HepG2 (cell line): ENCODE measurements around the gene CAPN10. TPM values are rescaled to one million over a fixed set of nuclear protein-coding genes. Genes with fewer than 3 reads are reported as not detected.

Experiments
- ATAC-seq: fragments of 200-7000 bp; cut with Tn5 transposase; 3 replicates; pipeline ENCODE4 v1.9.1; 2020; ENCODE audit warnings: mild to moderate bottlenecking, moderate library complexity
- BruUV-seq: library from RNA; stranded (reverse); fragments of 400-500 nt; replicated peaks from 2 replicates; lab custom pipeline; 2021; lab: Mats Ljungman, UMichigan
- CTCF ChIA-PET: fragments of 300-600 bp; formaldehyde crosslinking; extraction: SDS; loops from one replicate; lab custom pipeline; 2021; ENCODE audit warnings: low total read pairs, inconsistent platforms, low intra/inter-chr PET ratio; lab: Yijun Ruan, JAX
- POLR2A ChIA-PET: fragments of 350-600 bp; sonication (Branson Sonifier 250); formaldehyde crosslinking; loops from one replicate; lab custom pipeline; 2020; ENCODE audit warnings: antibody characterized with exemption, inconsistent platforms; lab: Yijun Ruan, JAX
- DNase-seq: peaks from one replicate; pipeline ENCODE4 v3.0.0-alpha.2; 2015; ENCODE audit warnings: low spot score
- FAIRE-seq: peaks from 3 replicates; lab custom pipeline; 2011; peaks lifted over from hg19 to GRCh38; lab: Jason Lieb, UNC
- H2AFZ ChIP-seq: one replicate; pipeline ENCODE4 v1.6.1; 2011; ENCODE audit warnings: low read length, inconsistent platforms
- H3K27ac ChIP-seq: fragments of 300-600 bp; 3 replicates; pipeline ENCODE4 v1.8.0; 2011; ENCODE audit warnings: mixed run types, mild to moderate bottlenecking, mixed read lengths, low read length, inconsistent platforms; ENCODE audit not compliant: insufficient read depth; ENCODE audit errors: extremely low read length
- H3K27me3 ChIP-seq, 2 experiments: fragments of 200-600 bp in 1 of 2; 2 replicates in 1 of 2; 3 replicates in 1 of 2; pipeline versions ENCODE4 v1.6.0 to v1.8.0; 2011; ENCODE audit warnings: low read length in 2 of 2, mild to moderate bottlenecking in 2 of 2, moderate library complexity in 2 of 2, inconsistent platforms in 1 of 2; ENCODE audit not compliant: insufficient read depth in 2 of 2, control insufficient read depth in 1 of 2
- H3K36me3 ChIP-seq, 2 experiments: fragments of 200-600 bp in 1 of 2; replicated peaks in 1 of 2; 2 replicates in 1 of 2; 3 replicates in 1 of 2; pipeline versions ENCODE4 v1.5.1 to v1.8.0; 2011; ENCODE audit warnings: low read length in 2 of 2, inconsistent platforms in 1 of 2; ENCODE audit not compliant: insufficient read depth in 2 of 2, control insufficient read depth in 1 of 2
- H3K4me1 ChIP-seq: 2 replicates; pipeline ENCODE4 v1.5.1; 2012; ENCODE audit warnings: low read length, inconsistent platforms; ENCODE audit not compliant: insufficient read depth
- H3K4me2 ChIP-seq: 2 replicates; pipeline ENCODE4 v1.6.0; 2011; ENCODE audit warnings: low read depth, low read length, inconsistent platforms
- H3K4me3 ChIP-seq, 3 experiments: fragments of 200-600 bp in 1 of 3; sonication (generic), shearing (Covaris generic) in 1 of 3; replicated peaks in 1 of 3; 2 replicates each; pipeline ENCODE4 v1.5.1; 2011 to 2016; ENCODE audit warnings: low read length in 3 of 3, inconsistent platforms in 2 of 3, low read depth in 2 of 3, mild to moderate bottlenecking in 2 of 3, control low read depth in 1 of 3, mixed read lengths in 1 of 3; ENCODE audit not compliant: insufficient read depth in 1 of 3
- H3K79me2 ChIP-seq: one replicate; pipeline ENCODE4 v1.6.1; 2011; ENCODE audit warnings: low read length, inconsistent platforms; ENCODE audit not compliant: insufficient read depth
- H3K9ac ChIP-seq: 2 replicates; pipeline ENCODE4 v1.6.0; 2011; ENCODE audit warnings: mild to moderate bottlenecking, low read depth, low read length, inconsistent platforms; ENCODE audit not compliant: insufficient read depth
- H3K9me3 ChIP-seq: 2 replicates; pipeline ENCODE4 v1.5.1; 2012; ENCODE audit warnings: mild to moderate bottlenecking, low read length
- H4K20me1 ChIP-seq: 2 replicates; pipeline ENCODE4 v1.6.0; 2011; ENCODE audit warnings: inconsistent platforms, mild to moderate bottlenecking, low read length, moderate library complexity; ENCODE audit not compliant: insufficient read depth
- AGO1 ChIP-seq: fragments of 200-400 bp; formaldehyde crosslinking; IDR thresholded peaks from 2 replicates; pipeline ENCODE4 v1.6.1; 2017; ENCODE audit warnings: mild to moderate bottlenecking, low read depth, low read length, moderate library complexity; ENCODE audit not compliant: poor library complexity, severe bottlenecking
- ARID2 ChIP-seq: sonication (generic); formaldehyde crosslinking; IDR thresholded peaks from 2 replicates; pipeline ENCODE4 v1.8.1; 2022; ENCODE audit warnings: mild to moderate bottlenecking, missing genetic modification reagents, borderline replicate concordance
- PAWR ChIP-seq: sonication (generic); formaldehyde crosslinking; IDR thresholded peaks from 2 replicates; pipeline ENCODE4 v1.4.0; 2020; ENCODE audit warnings: missing genetic modification reagents, mild to moderate bottlenecking, borderline replicate concordance
- PCBP1 ChIP-seq: fragments of 200-400 bp; formaldehyde crosslinking; IDR thresholded peaks from 2 replicates; pipeline ENCODE4 v1.6.1; 2017; ENCODE audit warnings: mild to moderate bottlenecking, low read depth, low read length, borderline replicate concordance
- POLR2G ChIP-seq: fragments of 200-400 bp; formaldehyde crosslinking; IDR thresholded peaks from 2 replicates; pipeline ENCODE4 v1.6.1; 2018; ENCODE audit warnings: mild to moderate bottlenecking, low read depth, low read length, moderate library complexity
- ZBTB40 ChIP-seq, 2 experiments: fragments of 450-650 bp in 1 of 2; sonication (generic) in 1 of 2; formaldehyde crosslinking in 1 of 2; IDR thresholded peaks; 2 replicates each; pipeline versions ENCODE4 v1.6.1 to v1.8.0; 2016 to 2022; ENCODE audit warnings: antibody characterized with exemption in 1 of 2, mild to moderate bottlenecking in 1 of 2, missing genetic modification reagents in 1 of 2
- WGBS: methylation state at CpG from one replicate; pipeline ENCODE4 v1.1.6; 2017; ENCODE audit warnings: low lambda C conversion rate; 5-methylcytosine and 5-hydroxymethylcytosine counted together
- in situ Hi-C: cut with HindIII; loops from 2 replicates; pipeline ENCODE4 v1.10.0; 2017; ENCODE audit warnings: low pct_unique_long_range_greater_than_20kb; ENCODE audit not compliant: extremely low pct_ligation_motif_present
- intact Hi-C: fragments of 100-400 bp; cut with micrococcal nuclease; formaldehyde crosslinking; loops from one replicate; pipeline ENCODE4 v1.10.0; 2022; ENCODE audit not compliant: unreplicated experiment
- polyA plus RNA-seq, 8 experiments: library from polyadenylated mRNA; depleted of rRNA in 3 of 8; stranded (reverse) in 7 of 8; unstranded in 1 of 8; fragments of >200 nt; fragmentation: Illumina TruSeq in 4 of 8; extraction: Trizol in 4 of 8; gene quantifications; 2 replicates each; pipeline versions ENCODE4 v1.2.1 to v1.2.3, GENCODE V29; 2011 to 2016; ENCODE audit warnings: low read depth in 4 of 8, missing spikeins in 1 of 8, mixed read lengths in 1 of 8; ENCODE audit not compliant: insufficient read depth in 1 of 8
- total RNA-seq, 5 experiments: library from RNA; depleted of rRNA; stranded (reverse); fragments of >200 nt; fragmentation: Illumina TruSeq; extraction: Trizol; gene quantifications; 2 replicates each; pipeline ENCODE4 v1.2.3, GENCODE V29; 2016; ENCODE audit warnings: low read depth in 1 of 5
- TF ChIP-seq, protein P1 (sequence below): sonication (generic); formaldehyde crosslinking; IDR thresholded peaks from 2 replicates; pipeline ENCODE4 v1.4.0; 2020; ENCODE audit warnings: mild to moderate bottlenecking, missing genetic modification reagents, borderline replicate concordance

Gene CAPN10
- total and polyA plus RNA-seq, 2 of the 13 experiments (the other 11 are each of a cell fraction or from before 2014, with no cell fraction given), result 27.6 to 32.4 TPM

DNA sequence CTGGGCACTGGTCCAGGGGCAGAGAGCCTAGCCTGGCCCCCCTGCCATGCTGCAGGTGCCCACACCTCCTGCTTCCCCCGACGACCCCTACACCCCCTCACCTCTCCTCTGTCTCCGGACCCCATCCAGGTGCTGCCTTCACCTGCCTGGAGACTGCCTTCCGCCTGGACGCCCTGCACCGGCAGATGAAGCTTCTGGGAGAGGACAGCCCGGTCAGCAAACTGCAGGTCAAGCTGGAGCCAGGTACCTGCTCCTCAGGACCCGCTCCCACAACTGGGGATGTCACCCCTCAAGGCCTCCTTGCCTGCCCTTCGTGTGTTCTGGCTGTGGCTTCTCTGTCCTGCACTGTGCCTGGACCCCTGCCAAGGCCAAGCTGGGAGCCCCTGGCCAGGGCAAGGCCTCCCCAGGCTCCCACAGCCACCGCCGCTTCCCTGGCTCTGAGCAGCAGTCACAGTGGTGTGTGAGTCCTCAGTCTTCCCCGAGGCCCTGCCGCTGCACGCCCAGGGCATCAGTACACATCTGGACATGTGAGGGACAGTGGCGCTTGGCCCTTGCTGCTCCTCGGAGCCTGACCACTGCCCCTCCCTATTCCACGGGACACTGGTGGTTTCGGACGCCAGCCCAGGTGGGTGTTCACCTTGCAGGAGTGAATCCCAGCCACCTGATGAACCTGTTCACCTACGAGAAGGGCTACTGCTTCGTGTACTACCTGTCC lies 12.0 kb upstream of the CAPN10 start:
- Histone ChIP-seq H3K4me1 (peaks cover 27% of the 10 kb centered on the region), H2AFZ (no peak overlapping the region), H3K4me2 (no peak overlapping the region), H3K27ac (no peak overlapping the region), H3K9me3 (no peaks in the 10 kb centered on the region), H3K27me3 (no peaks in the 10 kb centered on the region), H3K9ac (no peak overlapping the region), H3K4me3 (no peak overlapping the region), H3K36me3 (peaks cover 0 to 14% of the 10 kb centered on the region in 2 experiments; a peak in 3 of 5 replicates), H3K79me2 (peaks cover 6% of the 10 kb centered on the region), H4K20me1 (peaks cover 3% of the 10 kb centered on the region; the same call in 1 of the 2 replicates)
- no peak for ATAC-seq
- FAIRE-seq, result no peak
- intact Hi-C loops, result no loop called here
- DNase-seq, result no peak
- POLR2A ChIA-PET, result interaction anchor here (1.1 to 1.7 kb wide), 2 partner anchors 8 to 30 kb away, joined by 3 to 5 read pairs; no protein-coding TSS in a partner anchor
- CTCF ChIA-PET, result no interaction called here
- BruUV-seq, result no TSS peak
- in situ Hi-C loops, result loop anchor here (25.0 kb wide), 1 partner anchor 638 kb away; no protein-coding TSS in a partner anchor
- 94% methylated on average over 15 of the region's 21 CpGs for WGBS
- TF ChIP-seq, protein P1, sequence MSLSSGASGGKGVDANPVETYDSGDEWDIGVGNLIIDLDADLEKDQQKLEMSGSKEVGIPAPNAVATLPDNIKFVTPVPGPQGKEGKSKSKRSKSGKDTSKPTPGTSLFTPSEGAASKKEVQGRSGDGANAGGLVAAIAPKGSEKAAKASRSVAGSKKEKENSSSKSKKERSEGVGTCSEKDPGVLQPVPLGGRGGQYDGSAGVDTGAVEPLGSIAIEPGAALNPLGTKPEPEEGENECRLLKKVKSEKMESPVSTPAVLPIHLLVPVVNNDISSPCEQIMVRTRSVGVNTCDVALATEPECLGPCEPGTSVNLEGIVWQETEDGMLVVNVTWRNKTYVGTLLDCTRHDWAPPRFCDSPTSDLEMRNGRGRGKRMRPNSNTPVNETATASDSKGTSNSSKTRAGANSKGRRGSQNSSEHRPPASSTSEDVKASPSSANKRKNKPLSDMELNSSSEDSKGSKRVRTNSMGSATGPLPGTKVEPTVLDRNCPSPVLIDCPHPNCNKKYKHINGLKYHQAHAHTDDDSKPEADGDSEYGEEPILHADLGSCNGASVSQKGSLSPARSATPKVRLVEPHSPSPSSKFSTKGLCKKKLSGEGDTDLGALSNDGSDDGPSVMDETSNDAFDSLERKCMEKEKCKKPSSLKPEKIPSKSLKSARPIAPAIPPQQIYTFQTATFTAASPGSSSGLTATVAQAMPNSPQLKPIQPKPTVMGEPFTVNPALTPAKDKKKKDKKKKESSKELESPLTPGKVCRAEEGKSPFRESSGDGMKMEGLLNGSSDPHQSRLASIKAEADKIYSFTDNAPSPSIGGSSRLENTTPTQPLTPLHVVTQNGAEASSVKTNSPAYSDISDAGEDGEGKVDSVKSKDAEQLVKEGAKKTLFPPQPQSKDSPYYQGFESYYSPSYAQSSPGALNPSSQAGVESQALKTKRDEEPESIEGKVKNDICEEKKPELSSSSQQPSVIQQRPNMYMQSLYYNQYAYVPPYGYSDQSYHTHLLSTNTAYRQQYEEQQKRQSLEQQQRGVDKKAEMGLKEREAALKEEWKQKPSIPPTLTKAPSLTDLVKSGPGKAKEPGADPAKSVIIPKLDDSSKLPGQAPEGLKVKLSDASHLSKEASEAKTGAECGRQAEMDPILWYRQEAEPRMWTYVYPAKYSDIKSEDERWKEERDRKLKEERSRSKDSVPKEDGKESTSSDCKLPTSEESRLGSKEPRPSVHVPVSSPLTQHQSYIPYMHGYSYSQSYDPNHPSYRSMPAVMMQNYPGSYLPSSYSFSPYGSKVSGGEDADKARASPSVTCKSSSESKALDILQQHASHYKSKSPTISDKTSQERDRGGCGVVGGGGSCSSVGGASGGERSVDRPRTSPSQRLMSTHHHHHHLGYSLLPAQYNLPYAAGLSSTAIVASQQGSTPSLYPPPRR (CRISPR knock-in tag), result no peak
- TF ChIP-seq AGO1, result peak; percentile 60
- no peak for TF ChIP-seq PAWR (CRISPR knock-in tag)
- TF ChIP-seq ARID2 (CRISPR knock-in tag), result no peak
- 0 out of 2 replicates have a peak, but pooled peaks have one; percentile 28 for TF ChIP-seq PCBP1
- no peak for TF ChIP-seq ZBTB40 (IDR thresholded peaks at IDR 0.05)
- 0 out of 2 replicates have a peak, but pooled peaks have one; percentile 13 for TF ChIP-seq ZBTB40 (CRISPR knock-in tag; IDR thresholded peaks at IDR 0.05)
- peak; percentile 23; the same call in 1 of the 2 replicates for TF ChIP-seq POLR2G
